ENCODE data around the gene ANGEL1. TPM values are rescaled to one million over a fixed set of nuclear protein-coding genes. Genes with fewer than 3 reads are reported as not detected.

ANGEL1 gene
- total and polyA plus RNA-seq, 12 donors, result 5.5 to 17.1 (median 12.0) TPM

DNA sequence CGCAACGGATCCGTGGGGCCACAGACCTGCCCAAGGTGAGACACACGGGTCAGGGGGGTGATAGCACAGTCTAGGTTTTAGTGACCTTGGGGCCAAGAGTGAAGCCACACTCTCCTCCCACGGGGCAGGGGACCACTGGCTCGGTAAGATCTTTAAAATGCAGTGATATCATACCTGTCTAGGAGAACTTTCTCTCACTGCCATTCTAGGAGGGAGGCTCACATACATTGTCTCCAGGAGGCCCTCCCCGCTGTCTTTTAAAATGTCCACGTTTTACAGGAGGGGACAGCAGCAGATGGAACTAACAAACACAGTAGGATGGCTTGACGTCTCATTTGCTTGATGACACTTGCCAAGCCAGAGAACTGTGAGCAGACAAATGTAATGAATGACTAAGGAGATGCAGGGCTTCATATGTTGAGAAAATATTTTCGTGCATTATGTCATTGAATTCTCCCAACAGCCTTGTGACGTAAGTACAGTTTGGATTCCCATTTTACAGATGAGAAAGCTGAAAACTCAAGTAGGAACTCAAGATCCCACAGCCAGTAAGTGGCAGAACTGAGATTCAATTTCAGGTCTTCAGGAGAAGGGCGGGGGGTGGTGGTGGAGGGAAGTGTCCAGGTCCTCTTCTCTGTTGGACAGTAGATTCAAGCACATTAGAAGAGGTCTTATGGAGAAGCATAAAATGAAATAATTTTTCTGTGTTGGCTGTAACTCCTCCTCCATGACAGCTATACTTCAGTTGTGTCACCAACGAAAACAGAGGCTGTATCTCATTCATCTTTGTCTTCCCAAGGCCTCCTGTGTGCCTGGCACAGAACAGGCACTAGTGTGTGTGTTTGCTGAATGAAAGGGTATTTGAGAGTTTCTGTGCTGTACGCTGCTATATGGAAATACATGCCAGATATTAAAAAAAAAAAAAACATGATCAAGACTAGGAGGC, 49.3 kb downstream of the ANGEL1 start:
- no peak for ATAC-seq
- no peak for DNase-seq
- TF ChIP-seq, protein P1, sequence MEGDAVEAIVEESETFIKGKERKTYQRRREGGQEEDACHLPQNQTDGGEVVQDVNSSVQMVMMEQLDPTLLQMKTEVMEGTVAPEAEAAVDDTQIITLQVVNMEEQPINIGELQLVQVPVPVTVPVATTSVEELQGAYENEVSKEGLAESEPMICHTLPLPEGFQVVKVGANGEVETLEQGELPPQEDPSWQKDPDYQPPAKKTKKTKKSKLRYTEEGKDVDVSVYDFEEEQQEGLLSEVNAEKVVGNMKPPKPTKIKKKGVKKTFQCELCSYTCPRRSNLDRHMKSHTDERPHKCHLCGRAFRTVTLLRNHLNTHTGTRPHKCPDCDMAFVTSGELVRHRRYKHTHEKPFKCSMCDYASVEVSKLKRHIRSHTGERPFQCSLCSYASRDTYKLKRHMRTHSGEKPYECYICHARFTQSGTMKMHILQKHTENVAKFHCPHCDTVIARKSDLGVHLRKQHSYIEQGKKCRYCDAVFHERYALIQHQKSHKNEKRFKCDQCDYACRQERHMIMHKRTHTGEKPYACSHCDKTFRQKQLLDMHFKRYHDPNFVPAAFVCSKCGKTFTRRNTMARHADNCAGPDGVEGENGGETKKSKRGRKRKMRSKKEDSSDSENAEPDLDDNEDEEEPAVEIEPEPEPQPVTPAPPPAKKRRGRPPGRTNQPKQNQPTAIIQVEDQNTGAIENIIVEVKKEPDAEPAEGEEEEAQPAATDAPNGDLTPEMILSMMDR (IDR thresholded peaks at IDR 0.05), result no peak
- 42 to 50% methylated on average over 14 of the region's 14 CpGs for WGBS, 2 donors
- H3K27me3 ChIP-seq, result peaks cover 0 to 21% (median 0%) of the 10 kb centered on the region in 7 donors
- H3K9me3 ChIP-seq, result no peaks in the 10 kb centered on the region
- intact Hi-C loops (cut with DNase I), result loop anchor here in 4 of 10 donors (2.0 to 5.0 kb wide), 3 partner anchors 45 to 51 kb away; no protein-coding TSS in a partner anchor
- H3K36me3 ChIP-seq, result peaks cover 0 to 12% (median 0%) of the 10 kb centered on the region in 9 donors
- peaks cover 18 to 76% (median 57%) of the 10 kb centered on the region in 9 donors for H3K4me1 ChIP-seq
- H3K27ac ChIP-seq, result peak overlapping the region; percentile 68 to 97 (median 93)
- H3K4me3 ChIP-seq, result peak overlapping the region; percentile 69 to 93 (median 87)

DNA sequence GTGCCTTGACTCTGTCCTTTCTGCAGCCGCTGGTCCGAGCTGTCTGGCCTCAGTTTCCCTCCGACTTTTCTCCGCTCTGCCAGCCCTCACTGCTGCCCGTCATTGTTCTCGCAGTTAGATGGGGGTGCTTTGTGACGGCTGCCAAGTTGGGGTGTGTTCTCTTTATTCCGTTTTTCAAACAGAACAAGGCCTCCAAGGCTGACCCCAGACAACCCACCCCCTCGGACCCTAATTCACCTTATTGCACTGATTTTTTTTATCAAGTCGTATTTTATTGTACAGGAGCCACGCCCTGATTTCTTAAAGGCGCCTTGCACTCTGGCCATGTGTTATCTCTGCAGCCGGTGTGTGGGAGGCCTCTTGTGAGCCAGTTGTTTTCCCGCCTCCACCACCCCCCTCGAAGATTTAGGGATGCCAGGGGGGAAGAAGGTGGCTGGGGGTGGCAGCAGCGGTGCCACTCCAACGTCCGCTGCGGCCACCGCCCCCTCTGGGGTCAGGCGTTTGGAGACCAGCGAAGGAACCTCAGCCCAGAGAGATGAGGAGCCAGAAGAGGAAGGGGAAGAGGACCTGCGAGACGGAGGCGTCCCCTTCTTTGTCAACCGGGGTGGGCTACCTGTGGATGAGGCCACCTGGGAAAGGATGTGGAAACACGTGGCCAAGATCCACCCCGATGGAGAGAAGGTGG, 50.1 kb downstream of the ANGEL1 start:
- WGBS, 2 donors, result 17 to 24% methylated on average over 28 of the region's 28 CpGs
- H3K27me3 ChIP-seq, result peaks cover 0 to 21% (median 0%) of the 10 kb centered on the region in 7 donors
- no peak for DNase-seq
- peak overlapping the region; percentile 68 to 97 (median 93) for H3K27ac ChIP-seq
- peak in 6 of 8 donors; percentile 14 to 29 (median 18) for ATAC-seq
- intact Hi-C loops (cut with DNase I), result loop anchor here in 4 of 10 donors (2.0 to 5.0 kb wide), 3 partner anchors 44 to 50 kb away; no protein-coding TSS in a partner anchor
- peak overlapping the region; percentile 69 to 93 (median 87) for H3K4me3 ChIP-seq
- H3K4me1 ChIP-seq, result peaks cover 10 to 68% (median 49%) of the 10 kb centered on the region in 9 donors
- TF ChIP-seq, protein P1 (IDR thresholded peaks at IDR 0.05), result no peak
- H3K36me3 ChIP-seq, result peaks cover 0 to 12% (median 0%) of the 10 kb centered on the region in 9 donors
- H3K9me3 ChIP-seq, result no peaks in the 10 kb centered on the region

DNA sequence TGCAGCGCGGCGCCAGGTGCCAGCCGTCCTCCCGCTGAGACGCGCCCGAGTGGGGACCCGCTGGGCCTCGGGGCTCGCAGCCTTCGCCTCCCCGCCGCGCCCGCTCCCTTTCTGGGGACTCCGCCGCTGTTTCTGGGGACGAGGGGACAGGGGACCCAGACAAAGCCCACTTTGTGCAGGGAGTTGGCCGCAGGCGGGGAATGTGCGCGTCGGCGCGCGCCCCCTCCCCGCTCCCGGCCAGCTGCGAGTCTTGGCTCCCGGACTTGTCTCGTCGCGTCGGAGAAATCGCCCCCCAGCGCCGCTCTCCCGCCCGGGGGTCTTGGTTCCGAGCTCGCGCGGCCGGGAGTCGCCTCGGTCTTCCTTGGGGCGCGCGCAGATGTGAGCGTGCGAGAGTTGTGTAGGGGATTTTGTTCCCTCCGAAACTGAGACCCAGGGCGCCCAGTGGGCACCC, 50.7 kb downstream of the ANGEL1 start:
- Histone ChIP-seq H3K36me3 (peaks cover 0 to 12% (median 0%) of the 10 kb centered on the region in 9 donors), H3K27me3 (peaks cover 0 to 21% (median 0%) of the 10 kb centered on the region in 7 donors), H3K27ac (peak overlapping the region; percentile 68 to 97 (median 93)), H3K4me1 (peaks cover 7 to 62% (median 44%) of the 10 kb centered on the region in 9 donors), H3K4me3 (peak overlapping the region; percentile 69 to 93 (median 87)), H3K9me3 (no peaks in the 10 kb centered on the region)
- ATAC-seq (peak in 4 of 8 donors; percentile 3 to 6 (median 4)), DNase-seq (no peak)
- intact Hi-C loops (cut with DNase I), result loop anchor here in 5 of 10 donors (2.0 to 5.0 kb wide), 4 partner anchors 41 to 50 kb away; no protein-coding TSS in a partner anchor
- 0% methylated on average over 54 of the region's 54 CpGs for WGBS, 2 donors
- TF ChIP-seq, protein P1 (IDR thresholded peaks at IDR 0.05), result no peak
